Measurements from ENCODE around the gene GRK7. TPM values are rescaled to one million over a fixed set of nuclear protein-coding genes. Genes with fewer than 3 reads are reported as not detected.

Gene GRK7
- total RNA-seq, 4 donors from 2014 or later: 0.16 TPM; not detected in 3

DNA sequence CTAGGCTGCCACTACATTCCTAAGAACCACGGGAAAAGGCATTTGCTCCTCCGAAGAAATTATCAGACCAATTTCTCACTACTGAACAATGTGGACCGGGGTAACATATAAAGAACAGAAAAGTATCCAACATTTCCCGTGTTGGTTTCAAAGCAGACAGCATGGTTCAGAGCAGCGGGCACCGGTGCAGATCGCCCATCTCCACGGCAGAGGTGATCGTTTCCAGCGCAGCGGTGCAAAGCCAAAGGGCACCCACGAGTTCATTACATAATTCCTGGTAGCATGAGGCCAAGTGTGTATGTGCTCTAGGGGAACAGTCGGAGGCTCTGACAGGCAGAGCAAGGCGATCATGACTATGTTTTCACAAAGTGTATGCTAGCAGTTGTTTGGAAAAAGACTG, 13.2 kb downstream of the GRK7 start:
- Histone ChIP-seq H3K9me3 (no peaks in the 10 kb centered on the region), H3K4me3 (no peak overlapping the region), H3K27ac (no peak overlapping the region), H3K4me1 (no peaks in the 10 kb centered on the region), H3K27me3 (no peaks in the 10 kb centered on the region), H3K36me3 (no peaks in the 10 kb centered on the region)
- no peak for TF ChIP-seq EP300 (IDR thresholded peaks at IDR 0.05; ENCODE audit: low read depth)
- no peak for TF ChIP-seq POLR2AphosphoS5 (IDR thresholded peaks at IDR 0.05)
- no peak for TF ChIP-seq POLR2A (IDR thresholded peaks at IDR 0.05)
- TF ChIP-seq, protein P1, sequence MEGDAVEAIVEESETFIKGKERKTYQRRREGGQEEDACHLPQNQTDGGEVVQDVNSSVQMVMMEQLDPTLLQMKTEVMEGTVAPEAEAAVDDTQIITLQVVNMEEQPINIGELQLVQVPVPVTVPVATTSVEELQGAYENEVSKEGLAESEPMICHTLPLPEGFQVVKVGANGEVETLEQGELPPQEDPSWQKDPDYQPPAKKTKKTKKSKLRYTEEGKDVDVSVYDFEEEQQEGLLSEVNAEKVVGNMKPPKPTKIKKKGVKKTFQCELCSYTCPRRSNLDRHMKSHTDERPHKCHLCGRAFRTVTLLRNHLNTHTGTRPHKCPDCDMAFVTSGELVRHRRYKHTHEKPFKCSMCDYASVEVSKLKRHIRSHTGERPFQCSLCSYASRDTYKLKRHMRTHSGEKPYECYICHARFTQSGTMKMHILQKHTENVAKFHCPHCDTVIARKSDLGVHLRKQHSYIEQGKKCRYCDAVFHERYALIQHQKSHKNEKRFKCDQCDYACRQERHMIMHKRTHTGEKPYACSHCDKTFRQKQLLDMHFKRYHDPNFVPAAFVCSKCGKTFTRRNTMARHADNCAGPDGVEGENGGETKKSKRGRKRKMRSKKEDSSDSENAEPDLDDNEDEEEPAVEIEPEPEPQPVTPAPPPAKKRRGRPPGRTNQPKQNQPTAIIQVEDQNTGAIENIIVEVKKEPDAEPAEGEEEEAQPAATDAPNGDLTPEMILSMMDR (IDR thresholded peaks at IDR 0.05): no peak
- DNase-seq: no peak
- in situ Hi-C loops (cut with MboI; ENCODE audit: low pct_ligation_motif_present in 1 of 4, low pct_unique_long_range_greater_than_20kb in 1 of 4, low sequenced_read_pairs in 3 of 4): no loop called here
- intact Hi-C loops (cut with DNase I; ENCODE audit: low total_unique reads): no loop called here
- WGBS, 2 donors (ENCODE audit: low coverage in 1 of 2): 88 to 91% methylated on average over 14 of the region's 14 CpGs

DNA sequence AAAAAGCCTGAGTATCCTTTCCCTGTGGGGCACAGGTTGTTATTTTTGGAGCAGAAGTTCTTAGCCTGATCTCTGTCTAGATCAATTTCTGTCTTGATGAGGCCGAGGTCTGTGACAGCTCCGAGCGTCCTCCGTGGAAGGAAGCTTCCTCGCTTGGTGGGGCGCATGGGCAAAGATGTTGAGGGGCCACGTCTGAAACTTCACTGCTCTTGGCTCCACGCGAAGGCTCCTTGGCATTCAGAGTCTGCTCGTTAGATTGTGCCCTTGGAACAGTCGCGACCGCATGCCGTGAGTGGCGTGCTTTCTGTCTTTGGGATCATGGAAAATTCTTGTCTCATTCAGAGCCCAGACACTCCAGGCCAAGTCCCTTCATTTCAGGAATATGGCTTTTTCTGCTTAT, 13.7 kb downstream of the GRK7 start:
- Histone ChIP-seq H3K4me1 (no peaks in the 10 kb centered on the region), H3K27me3 (no peaks in the 10 kb centered on the region), H3K36me3 (no peaks in the 10 kb centered on the region), H3K4me3 (no peak overlapping the region), H3K9me3 (no peaks in the 10 kb centered on the region), H3K27ac (no peak overlapping the region)
- intact Hi-C loops (cut with DNase I; ENCODE audit: low total_unique reads) (no loop called here), in situ Hi-C loops (cut with MboI; ENCODE audit: low pct_ligation_motif_present in 1 of 4, low pct_unique_long_range_greater_than_20kb in 1 of 4, low sequenced_read_pairs in 3 of 4) (no loop called here)
- 92 to 94% methylated on average over 6 to 15 of the region's 15 CpGs for WGBS, 2 donors (ENCODE audit: low coverage in 1 of 2)
- DNase-seq: no peak
- TF ChIP-seq, protein P1 (IDR thresholded peaks at IDR 0.05): no peak
- TF ChIP-seq POLR2A (IDR thresholded peaks at IDR 0.05): no peak
- TF ChIP-seq POLR2AphosphoS5 (IDR thresholded peaks at IDR 0.05): no peak
- no peak for TF ChIP-seq EP300 (IDR thresholded peaks at IDR 0.05; ENCODE audit: low read depth)

DNA sequence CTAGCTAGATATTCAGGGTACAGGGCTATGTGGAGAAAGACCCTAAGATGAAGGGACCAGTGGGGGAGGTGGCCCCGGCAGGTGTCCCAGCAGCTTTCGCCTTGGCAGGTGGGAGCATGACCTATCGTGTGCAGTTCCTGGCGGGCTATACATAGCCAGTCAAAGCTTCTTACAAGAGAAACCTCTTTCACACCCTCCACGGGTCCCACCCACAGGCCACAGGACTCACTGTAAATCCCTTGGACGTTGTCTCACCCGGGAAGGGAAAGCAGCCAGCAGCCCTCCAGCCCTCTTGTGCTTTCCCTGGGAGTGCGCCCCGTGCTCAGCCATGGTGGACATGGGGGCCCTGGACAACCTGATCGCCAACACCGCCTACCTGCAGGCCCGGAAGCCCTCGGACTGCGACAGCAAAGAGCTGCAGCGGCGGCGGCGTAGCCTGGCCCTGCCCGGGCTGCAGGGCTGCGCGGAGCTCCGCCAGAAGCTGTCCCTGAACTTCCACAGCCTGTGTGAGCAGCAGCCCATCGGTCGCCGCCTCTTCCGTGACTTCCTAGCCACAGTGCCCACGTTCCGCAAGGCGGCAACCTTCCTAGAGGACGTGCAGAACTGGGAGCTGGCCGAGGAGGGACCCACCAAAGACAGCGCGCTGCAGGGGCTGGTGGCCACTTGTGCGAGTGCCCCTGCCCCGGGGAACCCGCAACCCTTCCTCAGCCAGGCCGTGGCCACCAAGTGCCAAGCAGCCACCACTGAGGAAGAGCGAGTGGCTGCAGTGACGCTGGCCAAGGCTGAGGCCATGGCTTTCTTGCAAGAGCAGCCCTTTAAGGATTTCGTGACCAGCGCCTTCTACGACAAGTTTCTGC, 15.0 kb downstream of the GRK7 start:
- no peaks in the 10 kb centered on the region for H3K9me3 ChIP-seq
- TF ChIP-seq POLR2A (IDR thresholded peaks at IDR 0.05) (no peak), EP300 (IDR thresholded peaks at IDR 0.05; ENCODE audit: low read depth) (no peak), POLR2AphosphoS5 (IDR thresholded peaks at IDR 0.05) (no peak)
- TF ChIP-seq, protein P1 (IDR thresholded peaks at IDR 0.05): no peak
- in situ Hi-C loops (cut with MboI; ENCODE audit: low pct_ligation_motif_present in 1 of 4, low pct_unique_long_range_greater_than_20kb in 1 of 4, low sequenced_read_pairs in 3 of 4): no loop called here
- no peak for DNase-seq
- no peaks in the 10 kb centered on the region for H3K4me1 ChIP-seq
- no peaks in the 10 kb centered on the region for H3K36me3 ChIP-seq
- intact Hi-C loops (cut with DNase I; ENCODE audit: low total_unique reads): no loop called here
- no peak overlapping the region for H3K27ac ChIP-seq
- 95 to 100% methylated on average over 1 to 42 of the region's 42 CpGs for WGBS, 2 donors (ENCODE audit: low coverage in 1 of 2)
- H3K27me3 ChIP-seq: no peaks in the 10 kb centered on the region
- H3K4me3 ChIP-seq: no peak overlapping the region

DNA sequence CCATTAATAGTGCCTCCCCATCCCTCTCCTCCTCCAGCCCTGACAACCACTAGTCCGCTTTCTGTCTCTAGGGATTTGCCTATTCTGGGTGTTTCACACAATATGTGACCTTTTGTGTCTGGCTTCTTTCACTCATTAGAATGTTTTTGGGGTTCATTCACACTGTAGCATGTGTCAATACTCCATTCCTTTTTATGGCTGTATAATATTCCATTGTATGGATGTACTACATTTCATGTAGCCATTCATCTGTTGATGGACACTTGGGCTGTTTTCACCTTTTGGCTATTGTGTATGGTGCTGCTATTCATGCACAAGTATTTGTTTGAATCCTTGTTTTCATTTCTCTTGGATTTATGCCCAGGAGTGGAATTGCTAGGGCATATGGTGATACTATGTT, 16.5 kb downstream of the GRK7 start:
- H3K4me3 ChIP-seq: no peak overlapping the region
- H3K36me3 ChIP-seq: no peaks in the 10 kb centered on the region
- TF ChIP-seq, protein P1 (IDR thresholded peaks at IDR 0.05): no peak
- TF ChIP-seq EP300 (IDR thresholded peaks at IDR 0.05; ENCODE audit: low read depth): no peak
- TF ChIP-seq POLR2AphosphoS5 (IDR thresholded peaks at IDR 0.05): no peak
- TF ChIP-seq POLR2A (IDR thresholded peaks at IDR 0.05): no peak
- H3K27me3 ChIP-seq: no peaks in the 10 kb centered on the region
- H3K9me3 ChIP-seq: no peaks in the 10 kb centered on the region
- H3K4me1 ChIP-seq: no peaks in the 10 kb centered on the region
- DNase-seq: no peak
- WGBS, 2 donors (ENCODE audit: low coverage in 1 of 2): 94 to 100% methylated on average over 1 of the region's 1 CpG
- no peak overlapping the region for H3K27ac ChIP-seq
- in situ Hi-C loops (cut with MboI; ENCODE audit: low pct_ligation_motif_present in 1 of 4, low pct_unique_long_range_greater_than_20kb in 1 of 4, low sequenced_read_pairs in 3 of 4): no loop called here
- intact Hi-C loops (cut with DNase I; ENCODE audit: low total_unique reads): no loop called here

Data from transverse colon (tissue), 4 donors.